ENCODE measurements around the gene WWP2. TPM values are rescaled to one million over a fixed set of nuclear protein-coding genes. Genes with fewer than 3 reads are reported as not detected.
A peak's percentile ranks its signal among the peaks of the same experiment; 100 is the strongest.
"Not testable (repeated sequence)": the region's sequence is repeated elsewhere in the genome, so short reads cannot be mapped to it uniquely, and the experiment has no call there.

WWP2 gene
- total and polyA plus RNA-seq, 9 donors = 22.5 to 49.4 (median 39.3) TPM

- H3K27ac ChIP-seq = no peak overlapping the region
- intact Hi-C loops (cut with DNase I) = no loop called here
- no peak for DNase-seq
- H3K4me1 ChIP-seq (ENCODE audit: insufficient read depth) = no peaks in the 10 kb centered on the region
- H3K27me3 ChIP-seq = no peaks in the 10 kb centered on the region
- H3K4me3 ChIP-seq = no peak overlapping the region
- 77 to 78% (median 77%) methylated on average over 11 of the region's 11 CpGs for WGBS, 3 donors
- H3K9me3 ChIP-seq = no peaks in the 10 kb centered on the region
- no peaks in the 10 kb centered on the region for H3K36me3 ChIP-seq
- TF ChIP-seq CTCF (IDR thresholded peaks at IDR 0.05) = no peak
- no peak for TF ChIP-seq EP300 (IDR thresholded peaks at IDR 0.05)
- no peak for TF ChIP-seq POLR2A (IDR thresholded peaks at IDR 0.05)
These were observed 180.0 kb downstream of the WWP2 start for GRCh38 chr16:69942099-69942491.

- intact Hi-C loops (cut with DNase I) = no loop called here
- 79 to 96% (median 87%) methylated on average over 8 of the region's 8 CpGs for WGBS, 3 donors
- no peak for DNase-seq
- no peaks in the 10 kb centered on the region for H3K36me3 ChIP-seq
- no peak overlapping the region for H3K27ac ChIP-seq
- no peaks in the 10 kb centered on the region for H3K27me3 ChIP-seq
- H3K4me1 ChIP-seq (ENCODE audit: insufficient read depth) = no peaks in the 10 kb centered on the region
- TF ChIP-seq EP300 (IDR thresholded peaks at IDR 0.05) = no peak
- TF ChIP-seq CTCF (IDR thresholded peaks at IDR 0.05) = no peak
- TF ChIP-seq POLR2A (IDR thresholded peaks at IDR 0.05) = no peak
- H3K9me3 ChIP-seq = no peaks in the 10 kb centered on the region
- H3K4me3 ChIP-seq = no peak overlapping the region
These were observed 180.6 kb downstream of the WWP2 start for GRCh38 chr16:69942627-69943170.

- H3K4me1 ChIP-seq (ENCODE audit: insufficient read depth); DNase-seq; intact Hi-C loops (cut with DNase I); H3K27me3 ChIP-seq; H3K36me3 ChIP-seq; H3K27ac ChIP-seq; H3K9me3 ChIP-seq; H3K4me3 ChIP-seq: not testable (repeated sequence)
- WGBS, 3 donors = 29 to 65% (median 34%) methylated on average over 16 to 17 of the region's 21 CpGs
These were observed 181.3 kb downstream of the WWP2 start for GRCh38 chr16:69943241-69944036.

GRCh38 chr16:69950411-69950810 lies 188.3 kb downstream of the WWP2 start:
- H3K27ac ChIP-seq; intact Hi-C loops (cut with DNase I); DNase-seq; H3K36me3 ChIP-seq; H3K27me3 ChIP-seq; H3K4me3 ChIP-seq; H3K9me3 ChIP-seq; H3K4me1 ChIP-seq (ENCODE audit: insufficient read depth): not testable (repeated sequence)
- WGBS, 3 donors = no CpG with 5 or more reads among the region's 17 CpGs

- WGBS, 3 donors = 58% methylated on average over 10 of the region's 26 CpGs; no CpG with 5 or more reads in 2 of the 3 donors
These were observed 189.0 kb downstream of the WWP2 start, which contains the start of gene CLEC18A for GRCh38 chr16:69951017-69951671. CLEC18A (plus strand) TSS chr16:69951334; CDS start chr16:69951367, 33 bp downstream.

GRCh38 chr16:69951672-69952031 lies 189.5 kb downstream of the WWP2 start:
- DNase-seq; H3K36me3 ChIP-seq; H3K4me1 ChIP-seq (ENCODE audit: insufficient read depth); H3K27me3 ChIP-seq; H3K4me3 ChIP-seq; intact Hi-C loops (cut with DNase I); H3K9me3 ChIP-seq; H3K27ac ChIP-seq: not testable (repeated sequence)
- WGBS, 3 donors = 68% methylated on average over 5 of the region's 14 CpGs; no CpG with 5 or more reads in 2 of the 3 donors

More at GRCh38 chr16:69951017-69951671, 189.0 kb downstream of the WWP2 start, which contains the start of gene CLEC18A:
- H3K27ac ChIP-seq; intact Hi-C loops (cut with DNase I); H3K4me1 ChIP-seq (ENCODE audit: insufficient read depth); H3K27me3 ChIP-seq; DNase-seq; H3K36me3 ChIP-seq; H3K9me3 ChIP-seq; H3K4me3 ChIP-seq: not testable (repeated sequence)

GRCh38 chr16:69952116-69952515 lies 190.0 kb downstream of the WWP2 start:
- DNase-seq; H3K4me3 ChIP-seq; H3K36me3 ChIP-seq; H3K4me1 ChIP-seq (ENCODE audit: insufficient read depth); H3K27me3 ChIP-seq; H3K9me3 ChIP-seq; H3K27ac ChIP-seq; intact Hi-C loops (cut with DNase I): not testable (repeated sequence)
- 69 to 83% methylated on average over 3 to 6 of the region's 15 CpGs; no CpG with 5 or more reads in 1 of the 3 donors for WGBS, 3 donors

- H3K9me3 ChIP-seq; H3K36me3 ChIP-seq; H3K27ac ChIP-seq; intact Hi-C loops (cut with DNase I); H3K4me1 ChIP-seq (ENCODE audit: insufficient read depth); H3K4me3 ChIP-seq; H3K27me3 ChIP-seq: not testable (repeated sequence)
- peak in 1 of 5 donors; percentile 17 for DNase-seq
- WGBS, 3 donors = 46 to 93% (median 61%) methylated on average over 5 to 20 of the region's 24 CpGs
These were observed 190.6 kb downstream of the WWP2 start for GRCh38 chr16:69952572-69953355.

- 87 to 95% (median 90%) methylated on average over 3 to 13 of the region's 13 CpGs for WGBS, 3 donors
- DNase-seq; H3K9me3 ChIP-seq; H3K4me1 ChIP-seq (ENCODE audit: insufficient read depth); H3K27me3 ChIP-seq; H3K4me3 ChIP-seq; H3K27ac ChIP-seq; intact Hi-C loops (cut with DNase I); H3K36me3 ChIP-seq: not testable (repeated sequence)
These were observed 192.1 kb downstream of the WWP2 start for GRCh38 chr16:69954241-69954640.

All from ovary (tissue), 9 donors.